Hepatocyte (in vitro differentiated cells): ENCODE results near the gene SNX10. TPM values are rescaled to one million over a fixed set of nuclear protein-coding genes. Genes with fewer than 3 reads are reported as not detected.

Experiments used
- DNase-seq: peaks from one replicate; pipeline ENCODE4 v3.0.0-alpha.2; 2016; ENCODE audit warnings: low spot score
- H2AFZ ChIP-seq: fragments of 200-600 bp; sonication (generic); 2 replicates; pipeline ENCODE4 v1.6.0; 2016; ENCODE audit warnings: antibody characterized with exemption, mild to moderate bottlenecking
- H3K27ac ChIP-seq: fragments of 200-600 bp; sonication (generic); 2 replicates; pipeline ENCODE4 v1.5.1; 2016; ENCODE audit warnings: mild to moderate bottlenecking
- H3K27me3 ChIP-seq: fragments of 200-600 bp; sonication (generic); 2 replicates; pipeline ENCODE4 v1.6.1; 2016
- H3K36me3 ChIP-seq: fragments of 200-600 bp; sonication (generic); replicated peaks from 2 replicates; pipeline ENCODE4 v1.5.1; 2016; ENCODE audit warnings: low read depth; ENCODE audit not compliant: insufficient read depth
- H3K4me1 ChIP-seq: fragments of 200-600 bp; sonication (generic); 2 replicates; pipeline ENCODE4 v1.5.1; 2016; ENCODE audit warnings: mild to moderate bottlenecking, moderate library complexity; ENCODE audit not compliant: insufficient read depth
- H3K4me2 ChIP-seq: fragments of 200-600 bp; sonication (generic); 2 replicates; pipeline ENCODE4 v1.6.0; 2016
- H3K4me3 ChIP-seq: fragments of 200-600 bp; sonication (generic); 2 replicates; pipeline ENCODE4 v1.5.1; 2016; ENCODE audit warnings: mild to moderate bottlenecking
- H3K79me2 ChIP-seq: fragments of 200-600 bp; sonication (generic); 2 replicates; pipeline ENCODE4 v1.6.0; 2017; ENCODE audit warnings: mild to moderate bottlenecking
- H3K9me2 ChIP-seq: fragments of 200-600 bp; sonication (generic); replicated peaks from 2 replicates; pipeline ENCODE4 v1.6.0; 2017; ENCODE audit warnings: mild to moderate bottlenecking; ENCODE audit not compliant: insufficient read depth
- H3K9me3 ChIP-seq: fragments of 200-600 bp; sonication (generic); 2 replicates; pipeline ENCODE4 v1.5.1; 2016; ENCODE audit warnings: low read depth, mild to moderate bottlenecking
- H4K20me1 ChIP-seq: fragments of 200-600 bp; sonication (generic); 2 replicates; pipeline ENCODE4 v1.6.0; 2016; ENCODE audit warnings: mild to moderate bottlenecking; ENCODE audit not compliant: insufficient read depth, poor library complexity, severe bottlenecking
- EZH2 ChIP-seq: fragments of 200-600 bp; sonication (generic); IDR thresholded peaks from 2 replicates; pipeline ENCODE4 v1.6.1; 2016; ENCODE audit warnings: antibody characterized with exemption, mild to moderate bottlenecking, borderline replicate concordance
- EZH2phosphoT487 ChIP-seq: fragments of 200-600 bp; sonication (generic); IDR thresholded peaks from one replicate; pipeline ENCODE4 v1.6.1; 2018; ENCODE audit warnings: antibody characterized with exemption, mild to moderate bottlenecking, low read depth, moderate library complexity; ENCODE audit not compliant: unreplicated experiment, severe bottlenecking
- WGBS: methylation state at CpG from one replicate; pipeline ENCODE4 v1.1.6; 2016; ENCODE audit warnings: low lambda C conversion rate; ENCODE audit errors: missing lambda C conversion rate; 5-methylcytosine and 5-hydroxymethylcytosine counted together
- polyA plus RNA-seq: library from polyadenylated mRNA; unstranded; fragments of >200 nt; fragmentation: Nextera tagmentation; extraction: Ambion mirVana; gene quantifications from 2 replicates; pipeline ENCODE4 v1.2.1, GENCODE V29; 2016
- total RNA-seq: library from RNA; depleted of rRNA; stranded (reverse); fragments of >200 nt; gene quantifications from 2 replicates; pipeline ENCODE4 v1.2.3, GENCODE V29; 2014
- TF ChIP-seq, protein P1 (sequence below): fragments of 200-600 bp; sonication (generic); IDR thresholded peaks from 2 replicates; pipeline ENCODE4 v1.5.1; 2016; ENCODE audit warnings: antibody characterized with exemption, mild to moderate bottlenecking; ENCODE audit not compliant: poor library complexity

The SNX10 gene
- total and polyA plus RNA-seq, 2 experiments from 2014 or later, result 6.1 to 8.2 TPM

DNA sequence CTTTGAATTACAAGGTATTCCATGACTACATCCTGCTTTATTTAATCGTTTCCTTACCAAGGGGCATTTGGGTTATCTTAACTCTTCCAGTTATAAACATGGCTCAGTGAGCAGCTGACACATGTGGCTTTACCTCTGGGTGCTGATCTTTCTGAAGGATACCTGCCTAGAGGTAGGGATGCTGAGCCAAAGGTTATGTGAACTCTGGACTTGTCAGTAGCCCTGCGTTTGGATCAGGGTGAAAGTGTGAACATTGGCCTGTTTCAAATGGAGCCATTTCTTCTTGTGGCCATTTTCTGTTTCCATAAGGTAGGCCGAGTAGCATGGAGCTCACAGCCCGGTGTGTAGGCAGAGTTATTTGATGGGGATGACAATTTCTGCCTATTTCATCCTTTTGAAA is 29.2 kb downstream of the SNX10 start:
- no peaks in the 10 kb centered on the region for H3K36me3 ChIP-seq
- H4K20me1 ChIP-seq, result no peaks in the 10 kb centered on the region
- H3K9me2 ChIP-seq, result no peaks in the 10 kb centered on the region
- H3K9me3 ChIP-seq, result no peaks in the 10 kb centered on the region
- no peak overlapping the region for H2AFZ ChIP-seq
- no peaks in the 10 kb centered on the region for H3K4me1 ChIP-seq
- no peak for TF ChIP-seq EZH2
- WGBS, result 76% methylated on average over 4 of the region's 4 CpGs
- no peaks in the 10 kb centered on the region for H3K79me2 ChIP-seq
- H3K4me3 ChIP-seq, result no peak overlapping the region
- DNase-seq, result no peak
- no peaks in the 10 kb centered on the region for H3K27me3 ChIP-seq
- no peak overlapping the region for H3K4me2 ChIP-seq
- H3K27ac ChIP-seq, result no peak overlapping the region

DNA sequence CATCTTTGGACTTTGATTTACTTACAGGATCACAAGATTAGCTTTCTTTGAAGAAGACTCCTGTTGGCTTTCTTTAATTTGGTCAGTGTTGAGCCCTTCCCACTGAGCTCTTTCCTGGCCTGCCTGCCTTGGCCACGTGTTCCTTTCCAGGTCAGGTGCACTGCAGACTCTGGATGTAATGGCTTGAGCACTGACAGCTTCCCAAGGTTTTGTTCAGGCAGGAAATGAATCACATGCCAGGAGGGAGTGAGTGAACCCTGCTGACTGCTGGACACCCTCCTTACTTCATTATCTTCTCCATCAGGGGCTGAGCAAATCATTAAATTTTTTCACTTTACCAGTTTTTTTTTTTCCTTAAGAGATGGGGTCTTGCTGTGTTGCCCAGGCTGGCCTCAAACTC is 29.8 kb downstream of the SNX10 start:
- H3K36me3 ChIP-seq, result no peaks in the 10 kb centered on the region
- H3K9me2 ChIP-seq, result no peaks in the 10 kb centered on the region

DNA sequence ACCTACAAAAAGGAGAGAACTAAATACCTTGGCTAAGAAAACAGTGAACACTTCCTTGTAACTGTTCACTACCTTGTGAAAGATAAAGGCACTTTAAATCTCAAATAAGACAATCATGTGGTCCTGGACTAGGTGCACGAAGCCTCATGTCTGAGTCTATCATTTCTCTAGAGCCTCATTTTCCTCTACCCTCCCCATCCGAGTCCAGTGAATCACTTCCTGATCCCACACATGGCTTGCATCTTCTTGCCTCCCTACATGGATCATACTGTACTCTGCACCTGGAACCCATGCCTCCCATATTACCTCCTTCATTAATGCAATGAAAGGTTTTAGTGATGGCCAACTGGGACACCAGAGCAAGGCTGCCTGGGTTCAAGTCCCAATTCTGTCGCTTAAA is 34.5 kb downstream of the SNX10 start:
- H3K4me3 ChIP-seq, result no peak overlapping the region
- no peak overlapping the region for H3K27ac ChIP-seq
- H3K9me2 ChIP-seq, result no peaks in the 10 kb centered on the region
- H3K79me2 ChIP-seq, result no peaks in the 10 kb centered on the region
- no peak overlapping the region for H3K4me2 ChIP-seq
- no peaks in the 10 kb centered on the region for H4K20me1 ChIP-seq
- H2AFZ ChIP-seq, result no peak overlapping the region
- no peaks in the 10 kb centered on the region for H3K4me1 ChIP-seq
- no peaks in the 10 kb centered on the region for H3K27me3 ChIP-seq
- WGBS, result 97% methylated on average over 3 of the region's 3 CpGs
- H3K9me3 ChIP-seq, result no peaks in the 10 kb centered on the region
- DNase-seq, result no peak
- no peaks in the 10 kb centered on the region for H3K36me3 ChIP-seq
- TF ChIP-seq EZH2phosphoT487, result no peak
- TF ChIP-seq, protein P1, sequence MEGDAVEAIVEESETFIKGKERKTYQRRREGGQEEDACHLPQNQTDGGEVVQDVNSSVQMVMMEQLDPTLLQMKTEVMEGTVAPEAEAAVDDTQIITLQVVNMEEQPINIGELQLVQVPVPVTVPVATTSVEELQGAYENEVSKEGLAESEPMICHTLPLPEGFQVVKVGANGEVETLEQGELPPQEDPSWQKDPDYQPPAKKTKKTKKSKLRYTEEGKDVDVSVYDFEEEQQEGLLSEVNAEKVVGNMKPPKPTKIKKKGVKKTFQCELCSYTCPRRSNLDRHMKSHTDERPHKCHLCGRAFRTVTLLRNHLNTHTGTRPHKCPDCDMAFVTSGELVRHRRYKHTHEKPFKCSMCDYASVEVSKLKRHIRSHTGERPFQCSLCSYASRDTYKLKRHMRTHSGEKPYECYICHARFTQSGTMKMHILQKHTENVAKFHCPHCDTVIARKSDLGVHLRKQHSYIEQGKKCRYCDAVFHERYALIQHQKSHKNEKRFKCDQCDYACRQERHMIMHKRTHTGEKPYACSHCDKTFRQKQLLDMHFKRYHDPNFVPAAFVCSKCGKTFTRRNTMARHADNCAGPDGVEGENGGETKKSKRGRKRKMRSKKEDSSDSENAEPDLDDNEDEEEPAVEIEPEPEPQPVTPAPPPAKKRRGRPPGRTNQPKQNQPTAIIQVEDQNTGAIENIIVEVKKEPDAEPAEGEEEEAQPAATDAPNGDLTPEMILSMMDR, result no peak
- no peak for TF ChIP-seq EZH2

More for the DNA sequence above, 29.8 kb downstream of the SNX10 start:
- Histone ChIP-seq H3K27ac (no peak overlapping the region), H3K9me3 (no peaks in the 10 kb centered on the region), H3K4me1 (no peaks in the 10 kb centered on the region), H3K4me2 (no peak overlapping the region), H3K27me3 (no peaks in the 10 kb centered on the region), H4K20me1 (no peaks in the 10 kb centered on the region), H2AFZ (no peak overlapping the region), H3K79me2 (no peaks in the 10 kb centered on the region), H3K4me3 (no peak overlapping the region)
- WGBS, result 52% methylated on average over 1 of the region's 1 CpG
- no peak for DNase-seq
- TF ChIP-seq, protein P1, result no peak
- TF ChIP-seq EZH2, result no peak
- no peak for TF ChIP-seq EZH2phosphoT487

DNA sequence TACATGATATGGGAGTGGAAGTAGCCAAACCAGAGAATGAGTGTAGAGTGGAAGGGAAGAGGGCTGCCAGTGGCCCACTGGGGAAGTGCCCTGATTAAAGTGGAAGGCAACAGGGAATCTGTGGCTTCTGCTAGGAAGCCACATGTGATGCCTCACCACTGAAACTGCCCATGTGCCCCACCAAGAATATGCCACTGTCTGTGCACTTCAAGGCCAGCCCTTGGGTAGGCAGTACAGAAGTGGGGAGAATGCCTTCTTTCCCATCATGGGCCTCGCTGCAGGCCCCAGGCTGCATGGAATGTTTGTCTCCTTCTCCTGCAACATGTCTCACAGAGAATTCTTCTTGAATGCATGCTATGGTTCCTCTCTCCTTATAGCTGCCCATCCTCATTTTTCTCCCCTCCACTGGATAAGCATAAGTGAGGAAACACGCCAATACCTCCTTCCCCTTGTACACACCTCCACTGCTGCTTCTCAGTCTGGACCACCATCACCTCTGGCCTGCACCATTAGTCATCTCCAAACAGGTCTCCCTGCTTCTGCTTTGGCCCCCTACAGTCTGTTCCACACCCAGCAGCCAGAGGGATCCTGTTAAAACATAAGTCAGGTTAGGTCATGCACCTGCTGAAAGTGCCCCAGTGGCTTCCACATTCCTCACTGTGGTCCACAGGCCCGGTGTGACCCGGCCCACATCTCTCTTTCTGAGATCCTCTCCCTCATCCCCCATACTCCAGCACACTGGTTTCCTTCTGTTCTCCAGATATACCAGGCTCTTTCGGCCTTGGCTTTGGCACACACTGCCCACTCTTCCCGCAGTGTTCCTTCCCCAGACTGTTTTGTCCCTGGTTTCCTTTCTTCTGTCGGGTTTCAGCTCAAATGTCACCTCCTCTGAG is 37.1 kb downstream of the SNX10 start:
- no peak overlapping the region for H3K4me2 ChIP-seq
- no peak for DNase-seq
- H3K4me1 ChIP-seq, result no peaks in the 10 kb centered on the region
- H3K36me3 ChIP-seq, result no peaks in the 10 kb centered on the region
- no peak overlapping the region for H3K4me3 ChIP-seq
- H4K20me1 ChIP-seq, result no peaks in the 10 kb centered on the region
- H3K27ac ChIP-seq, result no peak overlapping the region
- no peak overlapping the region for H2AFZ ChIP-seq
- TF ChIP-seq, protein P1, result no peak
- TF ChIP-seq EZH2 (no peak), EZH2phosphoT487 (no peak)
- no peaks in the 10 kb centered on the region for H3K79me2 ChIP-seq
- 92% methylated on average over 7 of the region's 7 CpGs for WGBS
- H3K27me3 ChIP-seq, result no peaks in the 10 kb centered on the region
- no peaks in the 10 kb centered on the region for H3K9me3 ChIP-seq
- no peaks in the 10 kb centered on the region for H3K9me2 ChIP-seq
